HG03196 (cell line): Measurements from ENCODE around the gene PARD3B.
"Not testable (repeated sequence)": the region's sequence is repeated elsewhere in the genome, so short reads cannot be mapped to it uniquely, and the experiment has no call there.

Source experiments
- ATAC-seq: cut with Tn5 transposase; IDR thresholded peaks from one replicate; pipeline ENCODE4 v1.9.1; 2021; ENCODE audit not compliant: unreplicated experiment

PARD3B gene

DNA sequence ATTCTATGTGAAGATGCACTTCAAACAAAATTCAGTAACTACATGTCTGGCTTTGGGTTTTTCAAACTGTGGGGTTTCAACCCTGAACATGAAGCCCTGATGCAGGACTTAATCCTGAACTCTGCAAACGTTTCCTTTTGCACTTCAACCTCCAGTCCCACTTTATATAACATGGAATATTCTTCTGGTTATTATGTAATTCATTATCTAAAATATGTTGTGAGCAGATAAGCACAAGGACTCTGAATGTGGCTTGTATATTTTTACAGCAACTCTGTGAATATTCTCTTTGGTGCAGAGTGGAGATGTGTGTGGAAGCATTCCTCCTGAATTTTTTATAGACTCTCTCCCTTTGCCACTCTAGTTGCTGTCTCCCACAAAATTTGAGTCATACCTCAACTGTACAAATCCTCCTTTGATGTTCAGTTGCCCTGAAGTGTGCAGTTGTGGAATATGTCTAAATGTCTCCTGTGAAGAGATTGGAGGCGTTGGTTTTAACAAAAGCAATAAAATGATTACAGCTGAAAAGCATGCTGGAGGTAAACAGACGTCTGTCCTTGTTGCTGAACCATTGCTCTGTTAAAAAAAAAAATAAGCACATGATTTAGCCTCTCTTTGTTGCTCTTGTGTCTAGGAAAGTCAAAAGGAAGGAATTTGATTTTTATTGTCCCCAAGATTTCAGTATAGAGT lies 931.9 kb downstream of the PARD3B start:
- no peak for ATAC-seq

DNA sequence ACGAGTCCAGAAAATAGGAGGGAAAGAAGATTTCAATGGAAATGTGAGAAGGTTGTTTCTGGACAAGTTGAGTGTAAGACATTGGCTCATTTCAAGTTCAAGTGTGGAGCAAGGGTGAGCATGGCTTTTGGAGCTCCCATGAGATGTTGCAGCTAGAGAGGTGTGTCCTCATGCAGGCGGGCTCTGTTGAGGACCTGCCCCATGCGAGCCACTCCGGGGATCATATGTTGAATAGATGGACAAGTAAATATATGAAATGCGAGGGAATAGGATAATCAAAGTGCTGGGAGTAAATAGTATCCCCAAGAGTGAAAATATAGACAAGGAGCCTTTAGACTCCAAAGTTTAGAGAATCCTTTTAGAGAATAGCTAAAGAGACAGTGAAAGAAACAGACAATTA lies 936.6 kb downstream of the PARD3B start:
- ATAC-seq: no peak

DNA sequence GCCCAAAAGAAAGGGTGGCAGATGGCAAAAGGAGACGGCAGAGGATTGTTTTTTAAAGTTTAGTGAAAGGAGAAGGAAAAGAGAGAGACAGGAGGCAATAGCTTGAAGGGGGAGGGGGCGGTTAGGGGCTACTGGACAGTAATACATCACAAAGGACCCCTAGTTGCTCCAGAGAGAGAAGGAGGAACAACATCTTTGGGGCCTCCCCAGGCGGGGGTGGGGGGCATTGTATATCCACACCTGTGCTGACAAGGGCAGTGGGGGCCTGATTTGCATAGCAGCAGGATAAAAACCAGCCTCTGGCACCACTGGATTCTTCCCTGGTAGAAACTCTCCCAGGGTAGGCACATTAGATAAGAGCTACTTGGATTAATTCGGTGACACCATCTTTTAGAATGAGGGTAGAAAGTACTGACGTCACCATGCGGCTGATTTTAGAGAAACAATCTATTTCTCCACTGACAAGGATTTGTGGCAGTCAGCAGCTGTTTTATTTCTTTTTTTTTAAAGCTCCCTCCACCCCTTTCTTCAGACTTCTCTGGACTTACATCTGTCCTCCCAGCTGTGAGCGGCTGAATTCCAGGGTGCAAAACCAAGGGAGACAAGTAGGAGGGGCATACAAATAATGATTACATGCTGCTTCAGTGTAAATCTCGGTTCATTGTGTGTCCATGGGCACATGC lies 937.3 kb downstream of the PARD3B start:
- no peak for ATAC-seq

GRCh38 chr2:205483095-205483494 lies 937.8 kb downstream of the PARD3B start:
- ATAC-seq: no peak

DNA sequence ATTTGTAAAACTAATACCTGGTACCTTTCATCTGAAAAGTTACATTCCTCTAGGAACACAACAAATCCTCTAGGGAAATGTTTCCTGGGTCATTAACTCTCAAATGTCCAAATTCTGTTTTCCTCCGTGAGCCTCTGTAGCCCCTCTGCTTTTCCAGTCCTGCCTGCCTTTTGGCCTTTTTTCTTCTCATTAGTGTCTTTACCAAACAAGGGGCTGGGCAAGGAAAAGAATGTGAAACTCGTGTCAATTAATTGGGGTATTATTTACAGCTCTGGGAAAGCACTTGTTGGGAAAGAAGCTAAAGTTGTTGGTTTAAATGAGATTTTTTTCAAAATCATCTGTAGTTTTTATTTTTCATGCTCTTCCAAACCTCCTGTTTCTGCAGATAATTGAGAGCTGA lies 938.9 kb downstream of the PARD3B start:
- no peak for ATAC-seq

DNA sequence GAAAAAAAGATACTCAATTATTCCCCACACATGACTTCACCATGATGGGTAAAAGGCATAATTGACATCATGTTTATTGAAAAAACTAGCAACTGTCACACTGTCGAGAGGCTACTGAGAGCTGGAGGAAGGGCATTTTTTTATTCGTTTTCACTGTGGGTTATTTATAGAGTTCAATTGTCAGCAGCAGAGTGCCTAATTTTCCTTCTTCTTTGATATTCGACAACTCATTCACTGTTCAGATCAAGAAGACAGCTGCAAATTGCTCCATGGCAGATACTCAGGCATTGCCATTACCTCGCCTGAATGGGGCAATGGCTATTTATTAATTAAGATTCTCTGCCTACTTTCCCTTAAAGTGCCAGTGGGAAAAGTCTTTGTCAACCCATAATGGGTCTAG lies 939.5 kb downstream of the PARD3B start:
- no peak for ATAC-seq

DNA sequence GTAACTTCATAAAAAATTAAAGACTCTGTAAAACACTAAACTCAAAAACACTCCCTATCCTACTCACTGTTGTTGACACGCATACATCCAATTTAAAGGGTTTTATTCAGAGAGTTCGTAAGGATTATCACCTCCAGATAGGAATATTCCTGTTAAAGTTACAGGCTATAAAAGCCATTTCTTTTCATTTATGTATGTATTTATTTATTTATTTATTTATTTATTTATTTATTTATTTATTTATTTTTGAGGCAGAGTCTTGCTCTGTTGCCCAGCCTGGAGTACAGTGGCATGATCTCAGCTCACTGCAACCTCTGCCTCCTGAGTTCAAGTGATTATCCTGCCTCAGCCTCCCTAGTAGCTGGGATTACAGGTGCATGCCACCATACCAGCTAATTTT lies 948.3 kb downstream of the PARD3B start:
- not testable (repeated sequence) for ATAC-seq

DNA sequence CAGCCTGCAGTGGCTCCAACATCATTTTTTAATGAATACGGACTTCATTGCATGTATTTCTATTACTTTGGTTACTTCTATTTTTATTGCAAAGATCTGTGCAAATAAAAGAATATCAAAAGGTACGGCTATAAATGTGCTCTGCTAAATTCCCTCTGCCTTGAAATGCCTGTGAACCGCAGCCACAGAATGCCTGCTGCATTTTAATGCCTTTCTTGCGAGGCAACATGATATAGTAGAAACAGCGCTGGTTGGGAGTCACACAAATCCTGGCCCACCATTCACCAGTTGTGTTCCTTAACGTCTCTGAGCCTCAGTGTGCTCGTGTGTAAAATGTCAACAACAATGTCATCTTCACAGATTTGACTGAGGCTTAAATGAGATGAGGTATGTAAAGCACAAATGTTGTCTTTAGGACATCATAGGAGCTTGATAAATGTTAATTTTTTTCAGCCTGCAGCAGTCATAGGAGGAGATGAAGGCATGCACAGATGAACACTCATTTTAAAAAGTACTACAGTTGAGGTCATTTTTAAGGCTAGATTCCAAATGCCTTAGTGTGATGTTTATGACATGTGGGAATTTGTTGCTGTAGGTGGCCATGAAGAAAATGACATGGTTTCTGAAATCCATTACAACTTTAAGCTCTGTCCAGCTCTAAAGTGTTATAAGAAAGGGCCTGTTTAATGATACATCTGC lies 949.4 kb downstream of the PARD3B start:
- ATAC-seq: no peak

GRCh38 chr2:205495819-205496218 lies 950.5 kb downstream of the PARD3B start:
- no peak for ATAC-seq

- ATAC-seq: no peak
These were observed 951.1 kb downstream of the PARD3B start for GRCh38 chr2:205496370-205496769.

DNA sequence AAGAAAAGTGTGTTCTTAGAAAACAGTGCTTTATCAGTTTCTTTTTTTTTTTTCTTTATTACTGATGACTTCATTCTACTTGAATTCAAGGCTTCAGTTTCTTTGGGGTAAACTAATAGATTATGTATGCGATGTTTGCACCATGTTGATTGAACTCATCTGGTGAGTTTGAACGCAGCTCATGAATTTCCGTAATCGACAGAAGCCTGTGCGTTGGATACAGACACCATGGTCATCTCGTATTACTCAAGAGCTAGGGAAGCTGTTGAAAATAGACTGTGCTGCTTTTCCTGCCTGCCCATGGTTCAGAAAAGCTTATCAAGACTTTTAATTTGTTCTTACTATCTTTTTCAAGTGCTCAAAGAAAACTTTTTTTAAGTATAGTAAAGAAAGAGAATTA lies 951.5 kb downstream of the PARD3B start:
- no peak for ATAC-seq

DNA sequence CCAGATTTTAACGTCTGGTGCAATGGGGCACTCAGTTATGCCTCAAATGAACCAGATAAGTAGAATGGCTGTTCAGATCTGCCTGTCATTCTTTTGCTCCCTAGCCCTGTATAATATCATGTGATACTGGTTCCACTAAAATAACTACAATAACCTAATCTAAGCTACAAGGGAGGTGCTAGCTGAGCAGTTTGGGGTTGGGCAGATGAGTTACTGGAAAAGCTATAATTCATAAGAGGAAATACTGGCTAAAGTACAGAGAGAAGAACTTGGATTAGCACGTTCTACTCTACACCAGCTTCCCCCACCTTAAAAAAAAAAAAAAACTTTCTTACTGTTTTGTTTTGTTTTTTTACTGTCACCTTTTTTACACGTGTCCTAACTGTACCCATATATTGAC lies 953.7 kb downstream of the PARD3B start:
- ATAC-seq: no peak

- ATAC-seq: no peak
These were observed 954.8 kb downstream of the PARD3B start for GRCh38 chr2:205500065-205500464.

- no peak for ATAC-seq
These were observed 955.7 kb downstream of the PARD3B start for GRCh38 chr2:205500951-205501350.

DNA sequence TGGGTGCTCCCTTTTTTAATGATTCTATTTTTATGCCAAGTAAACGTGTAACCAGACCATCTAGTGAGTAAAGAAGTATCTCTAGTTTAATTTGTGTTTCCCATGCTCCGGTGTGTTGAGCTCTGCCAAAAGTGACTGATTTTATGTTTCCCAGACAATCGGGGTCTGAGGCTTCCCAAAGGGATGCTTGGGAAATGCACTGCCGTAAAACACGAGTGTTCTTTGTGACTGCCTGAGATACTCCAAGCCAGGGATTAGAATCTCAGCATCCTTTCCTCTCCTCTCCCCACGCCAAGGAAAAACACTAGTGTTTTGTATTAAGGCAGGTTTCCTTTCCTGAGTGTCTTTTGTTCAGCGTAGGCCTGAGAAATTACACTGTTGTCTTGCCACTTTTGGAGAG lies 956.6 kb downstream of the PARD3B start:
- ATAC-seq: no peak

DNA sequence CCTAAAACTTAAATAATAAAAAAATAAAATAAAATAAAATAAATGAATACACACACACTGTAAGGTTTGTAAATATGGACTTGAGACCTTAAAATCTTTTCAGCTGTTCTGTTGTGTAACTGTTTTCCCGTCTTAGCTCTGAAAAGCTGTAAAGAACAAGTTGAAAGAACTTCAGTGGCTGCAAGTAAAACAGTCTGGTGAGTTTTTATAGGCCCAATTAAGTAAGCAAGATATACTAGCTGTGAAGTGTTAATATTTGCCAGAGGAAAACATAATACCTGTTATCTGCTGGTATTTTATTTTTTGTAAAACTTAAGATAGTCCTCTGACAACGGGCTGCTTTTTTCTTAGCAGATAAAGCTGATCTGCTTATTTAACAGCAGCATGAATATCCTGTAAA lies 960.1 kb downstream of the PARD3B start:
- ATAC-seq: no peak

GRCh38 chr2:205509655-205510054 lies 964.4 kb downstream of the PARD3B start:
- no peak for ATAC-seq

DNA sequence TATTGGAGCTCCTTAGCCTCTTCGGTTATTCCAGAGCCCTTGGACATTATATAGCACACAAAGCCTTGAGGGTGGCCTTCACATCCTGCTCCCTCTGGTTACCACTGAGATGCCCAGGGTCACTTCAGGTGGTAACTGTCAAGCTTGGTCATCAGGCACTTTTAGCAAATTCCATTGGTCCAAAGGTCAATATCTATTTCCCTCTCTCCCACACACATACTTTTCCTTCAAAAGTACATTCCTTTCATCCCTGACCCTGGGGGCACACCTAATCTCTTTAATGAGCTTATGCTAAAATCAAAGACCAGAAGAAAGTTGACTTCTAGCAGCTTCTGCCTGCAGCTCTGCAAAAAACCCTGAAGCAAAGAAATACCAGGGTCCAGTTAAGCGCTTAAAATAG lies 965.1 kb downstream of the PARD3B start:
- ATAC-seq: no peak

- ATAC-seq: no peak
These were observed 965.9 kb downstream of the PARD3B start for GRCh38 chr2:205511221-205511620.

GRCh38 chr2:205511641-205512040 lies 966.4 kb downstream of the PARD3B start:
- no peak for ATAC-seq

DNA sequence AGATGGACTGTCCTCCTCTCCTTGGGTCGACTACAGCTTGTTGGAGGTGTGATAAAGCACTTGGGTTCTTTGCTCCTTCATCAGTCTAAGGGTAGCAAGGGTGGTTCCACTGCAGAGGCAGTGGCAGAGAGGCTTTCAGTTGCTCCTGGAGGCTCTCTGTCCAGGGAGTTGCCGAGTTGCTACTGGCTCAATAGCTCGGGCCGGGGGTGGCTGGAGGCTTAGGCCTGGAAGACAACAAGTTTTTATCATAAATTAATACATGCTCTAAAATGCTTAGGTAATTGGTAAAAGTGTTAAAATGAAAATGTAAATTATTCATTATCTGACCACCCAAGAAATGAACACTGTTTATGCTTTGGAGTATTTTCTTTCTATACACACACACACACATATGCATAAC lies 975.0 kb downstream of the PARD3B start:
- ATAC-seq: no peak

GRCh38 chr2:205524656-205525055 lies 979.4 kb downstream of the PARD3B start:
- ATAC-seq: no peak
